Mammary epithelial cell (primary cell): ENCODE data around the gene PAPOLG.

ENCODE experiments used
- EZH2 ChIP-seq: IDR thresholded peaks from 2 replicates; pipeline ENCODE4 v1.6.1; 2012; ENCODE audit warnings: low read length, inconsistent platforms, borderline replicate concordance
- TF ChIP-seq, protein P1 (sequence below), 2 donors: IDR thresholded peaks in 1 of 2; conservative IDR thresholded peaks in 1 of 2; 2 replicates each; pipeline ENCODE4 v1.5.1; 2011 to 2012; ENCODE audit warnings: inconsistent platforms in 2 of 2, low read length in 2 of 2, mild to moderate bottlenecking in 2 of 2, control low read depth in 1 of 2, low read depth in 1 of 2; ENCODE audit not compliant: insufficient read depth in 1 of 2; ENCODE audit errors: extremely low read depth in 1 of 2

DNA sequence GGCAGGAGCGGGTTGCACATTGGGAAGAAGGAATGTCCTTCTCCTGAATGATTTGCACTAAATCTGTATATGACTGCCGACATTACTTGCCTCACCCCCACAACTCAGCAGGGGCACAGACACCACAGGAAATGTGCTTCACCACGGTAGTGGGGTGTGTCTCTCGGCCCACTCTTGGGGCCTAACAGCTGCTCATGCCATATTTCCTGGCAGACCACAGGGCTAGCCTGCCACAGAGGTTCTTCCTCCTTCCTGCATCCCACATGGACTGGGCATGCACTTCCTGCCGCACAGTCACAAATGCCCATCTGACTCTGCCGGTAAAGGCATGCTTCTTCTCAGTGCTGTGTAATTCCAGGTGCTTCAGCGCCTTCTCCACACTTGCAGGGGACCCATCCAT lies 10.3 kb upstream of the PAPOLG start:
- TF ChIP-seq, protein P1, sequence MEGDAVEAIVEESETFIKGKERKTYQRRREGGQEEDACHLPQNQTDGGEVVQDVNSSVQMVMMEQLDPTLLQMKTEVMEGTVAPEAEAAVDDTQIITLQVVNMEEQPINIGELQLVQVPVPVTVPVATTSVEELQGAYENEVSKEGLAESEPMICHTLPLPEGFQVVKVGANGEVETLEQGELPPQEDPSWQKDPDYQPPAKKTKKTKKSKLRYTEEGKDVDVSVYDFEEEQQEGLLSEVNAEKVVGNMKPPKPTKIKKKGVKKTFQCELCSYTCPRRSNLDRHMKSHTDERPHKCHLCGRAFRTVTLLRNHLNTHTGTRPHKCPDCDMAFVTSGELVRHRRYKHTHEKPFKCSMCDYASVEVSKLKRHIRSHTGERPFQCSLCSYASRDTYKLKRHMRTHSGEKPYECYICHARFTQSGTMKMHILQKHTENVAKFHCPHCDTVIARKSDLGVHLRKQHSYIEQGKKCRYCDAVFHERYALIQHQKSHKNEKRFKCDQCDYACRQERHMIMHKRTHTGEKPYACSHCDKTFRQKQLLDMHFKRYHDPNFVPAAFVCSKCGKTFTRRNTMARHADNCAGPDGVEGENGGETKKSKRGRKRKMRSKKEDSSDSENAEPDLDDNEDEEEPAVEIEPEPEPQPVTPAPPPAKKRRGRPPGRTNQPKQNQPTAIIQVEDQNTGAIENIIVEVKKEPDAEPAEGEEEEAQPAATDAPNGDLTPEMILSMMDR (conservative IDR thresholded peaks at IDR 0.05 in 1 of 2, IDR thresholded peaks at IDR 0.05 in 1 of 2; ENCODE audit: extremely low read depth in 1 of 2, insufficient read depth in 1 of 2, low read depth in 1 of 2, low read length in 2 of 2): no peak
- no peak for TF ChIP-seq EZH2
